T-helper 2 cell treated with Interferon-gamma antibody and Interleukin-4, amounts not matched to agents 100 ng/mL and 5 ng/mL, for 36 hours (primary cell): ENCODE measurements around the gene PLB1. TPM values are rescaled to one million over a fixed set of nuclear protein-coding genes. Genes with fewer than 3 reads are reported as not detected.

Experiments
- intact Hi-C: fragments of 100-400 bp; cut with micrococcal nuclease; formaldehyde crosslinking; loops from one replicate; pipeline ENCODE4 v1.15.1; 2023
- total RNA-seq: library from RNA; stranded (reverse); gene quantifications from 2 replicates; pipeline ENCODE4 v1.2.3, GENCODE V29; 2022

The PLB1 gene
- total RNA-seq, 1 donor from 2014 or later = 2.0 TPM

DNA sequence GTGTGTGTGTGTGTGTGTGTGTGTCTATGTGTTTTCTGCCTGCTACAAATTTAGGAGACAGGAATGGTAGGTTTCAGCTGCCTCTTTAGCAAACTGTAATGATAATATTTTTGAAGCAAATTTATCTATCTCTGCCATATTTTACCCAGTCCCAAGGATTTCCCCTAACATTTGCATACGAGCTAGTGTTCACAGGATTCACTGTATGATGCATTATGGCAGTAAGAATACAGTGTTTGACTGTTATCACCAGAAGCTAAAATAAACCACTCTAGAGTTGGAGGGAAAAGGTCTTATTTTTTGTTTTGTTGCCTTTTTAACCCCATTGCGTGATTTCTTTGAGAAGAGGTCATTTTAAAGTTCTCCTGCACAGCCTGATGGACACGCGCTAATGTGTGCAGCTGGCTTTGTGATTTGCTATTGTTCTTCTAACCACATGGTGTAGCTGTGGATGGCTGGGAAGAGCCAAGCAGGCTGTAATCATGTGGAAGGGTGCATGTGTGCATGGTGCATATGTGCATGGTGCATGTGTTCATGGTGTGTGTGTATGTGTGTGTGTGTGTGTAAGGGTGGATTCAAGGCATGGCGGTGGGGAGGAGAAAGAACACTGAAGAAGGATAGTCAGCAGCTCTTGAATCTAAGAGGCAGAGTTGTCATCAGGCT, 62.4 kb downstream of the PLB1 start:
- intact Hi-C loops = no loop called here

GRCh38 chr2:28558918-28559317, 63.1 kb downstream of the PLB1 start:
- intact Hi-C loops = no loop called here

GRCh38 chr2:28563869-28564268, 68.0 kb downstream of the PLB1 start:
- intact Hi-C loops = no loop called here

GRCh38 chr2:28564346-28564745, 68.5 kb downstream of the PLB1 start:
- intact Hi-C loops = no loop called here

DNA sequence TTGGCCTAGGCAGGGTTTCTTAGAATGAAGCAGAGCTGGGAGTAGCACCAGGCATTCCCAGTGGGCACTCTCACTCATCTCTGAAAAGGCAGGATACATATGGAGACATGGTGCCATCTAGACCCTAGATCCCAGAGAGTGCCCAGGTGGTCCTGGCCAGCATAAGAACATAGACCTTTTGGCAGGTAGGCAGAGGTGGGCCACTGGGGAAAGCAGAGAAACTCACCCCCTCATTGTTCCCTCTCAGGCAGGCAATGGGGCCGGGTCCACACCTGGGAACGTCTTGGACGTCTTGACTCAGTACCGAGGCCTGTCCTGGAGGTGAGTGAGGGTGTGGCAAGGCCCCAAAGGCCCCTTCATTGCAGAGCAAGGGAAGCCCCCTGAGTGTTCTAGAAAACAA, 69.2 kb downstream of the PLB1 start:
- intact Hi-C loops = loop anchor here (5.0 kb wide), 1 partner anchor 247 kb away; the partner anchor contains the start of gene SPDYA

- intact Hi-C loops = loop anchor here (1.0 to 5.0 kb wide), 3 partner anchors 28 to 305 kb away; partner anchors contain the start of genes SPDYA and TRMT61B
Measured at GRCh38 chr2:28565720-28566295, 69.9 kb downstream of the PLB1 start.

DNA sequence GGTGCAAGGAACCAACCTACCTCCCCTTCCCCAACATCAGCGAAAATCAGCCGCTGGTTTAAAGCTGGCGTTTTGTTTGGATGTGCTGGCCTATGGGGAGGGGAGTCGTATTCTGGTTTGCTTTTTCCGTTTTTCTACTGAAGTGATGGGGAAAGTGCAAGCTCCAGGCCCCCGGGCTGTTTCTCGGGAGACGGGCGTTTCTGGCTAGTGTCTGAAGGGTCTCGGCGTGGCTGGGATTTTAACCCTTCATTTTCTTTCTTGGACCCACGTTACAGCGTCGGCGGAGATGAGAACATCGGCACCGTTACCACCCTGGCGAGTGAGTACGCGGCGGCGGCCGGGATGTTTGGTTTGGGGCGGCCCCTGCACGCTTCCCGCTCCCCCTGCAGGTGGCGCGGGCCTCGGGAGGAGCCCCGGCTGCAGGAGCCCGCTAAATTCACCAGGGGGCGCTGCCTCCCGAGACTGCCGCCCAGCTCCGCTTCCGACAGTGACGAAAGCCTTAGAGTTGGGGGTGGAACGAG, 70.7 kb downstream of the PLB1 start:
- intact Hi-C loops = loop anchor here (1.0 to 5.0 kb wide), 4 partner anchors 28 to 304 kb away; partner anchors contain the start of genes SPDYA and TRMT61B

DNA sequence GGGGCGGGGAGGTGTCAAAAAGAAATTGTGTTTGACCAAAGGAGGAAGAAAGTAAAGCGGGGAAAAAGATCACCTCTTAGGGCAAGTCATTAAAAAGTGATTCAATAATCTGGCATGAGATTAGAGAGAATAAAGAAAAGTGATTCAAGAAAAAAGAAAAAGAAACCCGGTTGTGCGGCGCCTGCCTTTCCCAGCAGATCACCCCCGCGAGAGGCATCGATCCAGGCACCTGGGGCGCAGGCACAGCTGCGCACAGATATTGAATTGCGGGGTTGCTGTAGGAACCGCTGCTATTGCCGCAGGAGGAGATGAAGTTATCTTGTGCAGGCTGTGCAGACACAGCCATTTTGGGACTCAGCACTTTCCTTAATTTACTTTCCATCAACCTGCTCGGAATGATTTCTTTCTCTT, 71.2 kb downstream of the PLB1 start:
- intact Hi-C loops = loop anchor here (1.0 to 5.0 kb wide), 3 partner anchors 186 to 304 kb away; partner anchors contain the start of genes SPDYA and TRMT61B

- intact Hi-C loops = loop anchor here (5.0 kb wide), 1 partner anchor 244 kb away; the partner anchor contains the start of gene SPDYA
Measured at GRCh38 chr2:28568036-28568435, 72.2 kb downstream of the PLB1 start.

GRCh38 chr2:28568533-28568932, 72.7 kb downstream of the PLB1 start:
- intact Hi-C loops = loop anchor here (5.0 kb wide), 1 partner anchor 244 kb away; the partner anchor contains the start of gene SPDYA

DNA sequence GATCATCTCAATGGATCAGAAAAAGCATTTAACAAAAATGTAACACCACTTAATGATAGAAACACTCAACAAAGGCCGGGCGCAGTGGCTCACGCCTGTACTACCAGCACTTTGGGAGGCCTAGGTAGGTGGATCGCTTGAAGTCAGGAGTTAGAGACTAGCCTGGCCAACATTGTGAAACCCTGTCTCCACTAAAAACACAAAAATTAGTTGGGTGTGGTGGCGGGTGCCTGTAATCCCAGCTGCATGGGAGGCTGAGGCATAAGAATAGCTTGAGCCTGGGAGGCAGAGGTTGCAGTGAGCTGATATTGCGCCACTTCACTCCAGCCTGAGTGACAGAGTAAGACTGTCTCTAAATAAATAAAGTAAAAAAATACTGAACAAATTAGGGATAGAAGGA, 74.6 kb downstream of the PLB1 start:
- intact Hi-C loops = no loop called here

DNA sequence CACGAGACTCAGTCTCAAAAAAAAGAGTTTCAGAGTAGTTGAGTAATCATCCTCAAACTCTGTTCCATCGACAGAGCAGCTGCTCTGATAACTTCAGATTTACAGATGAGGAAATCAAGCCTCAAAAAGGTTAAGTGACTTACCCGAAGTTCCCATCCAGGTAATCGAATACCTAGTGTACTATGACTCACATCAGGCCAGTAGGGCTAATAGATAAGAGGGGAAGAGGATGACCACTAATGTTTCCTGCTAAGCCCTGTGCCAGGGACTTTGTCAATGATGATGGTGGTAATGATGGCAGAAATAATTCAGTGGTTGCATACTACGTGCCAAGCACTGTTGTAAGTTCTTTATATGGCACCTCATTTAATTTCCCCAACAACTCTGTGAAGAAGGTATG, 80.9 kb downstream of the PLB1 start:
- intact Hi-C loops = no loop called here

DNA sequence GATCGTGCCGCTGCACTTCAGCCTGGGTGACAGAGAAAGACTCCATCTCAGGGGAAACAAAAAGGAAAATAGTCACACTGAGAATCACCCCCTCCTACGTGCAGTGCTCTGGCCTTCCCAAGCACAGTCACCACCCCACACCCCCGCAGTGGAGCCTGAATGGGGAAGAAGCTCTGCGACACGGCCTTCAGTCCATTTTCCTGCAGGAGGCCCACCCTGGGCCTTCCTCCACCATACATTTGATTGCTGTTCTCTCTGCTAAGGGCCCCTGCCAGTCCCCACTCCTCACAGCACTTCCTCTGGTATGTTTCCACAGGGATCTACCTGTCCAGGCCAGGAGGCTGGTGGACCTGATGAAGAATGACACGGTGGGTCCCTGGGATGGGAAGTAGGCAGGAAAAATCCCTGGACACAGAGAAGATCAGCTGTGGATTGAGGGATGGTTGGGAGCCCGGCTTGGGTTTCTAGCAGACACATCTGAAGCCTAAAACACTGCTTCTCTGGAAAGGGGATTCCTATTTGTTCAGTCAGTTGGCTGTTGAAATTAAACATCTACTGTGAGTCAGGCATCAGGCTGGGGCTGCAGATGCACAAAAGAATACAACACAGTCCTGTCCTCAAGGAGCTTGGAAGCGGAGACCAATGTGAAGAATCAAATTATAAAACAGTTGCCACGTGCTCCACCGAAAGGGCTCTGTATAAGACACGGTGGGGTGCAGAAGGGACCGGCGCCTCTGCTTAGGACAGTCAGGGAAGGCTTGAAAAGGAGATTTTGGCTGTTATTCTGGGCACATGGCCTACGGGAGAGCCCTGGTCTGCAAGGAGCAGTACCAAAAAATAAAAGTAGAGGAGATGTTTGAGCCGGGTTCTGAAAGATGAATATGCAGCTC, 82.2 kb downstream of the PLB1 start:
- intact Hi-C loops = no loop called here

GRCh38 chr2:28578774-28579173, 82.9 kb downstream of the PLB1 start:
- intact Hi-C loops = no loop called here

DNA sequence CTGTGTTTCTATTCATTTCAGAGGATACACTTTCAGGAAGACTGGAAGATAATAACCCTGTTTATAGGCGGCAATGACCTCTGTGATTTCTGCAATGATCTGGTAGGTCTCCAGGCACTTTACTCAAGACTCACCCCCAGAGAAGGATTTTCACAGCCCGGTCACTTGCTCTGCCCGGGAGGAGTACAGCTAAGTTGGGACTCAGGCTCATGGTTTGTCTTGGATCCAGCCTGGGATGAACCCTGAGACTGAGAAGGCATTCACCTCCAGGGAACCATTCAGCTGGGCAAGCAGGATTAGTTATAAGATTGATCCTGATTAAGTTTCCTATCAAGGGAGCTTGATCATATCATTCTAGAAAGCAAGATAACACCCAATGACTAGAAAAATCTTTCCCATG, 83.7 kb downstream of the PLB1 start:
- intact Hi-C loops = no loop called here

DNA sequence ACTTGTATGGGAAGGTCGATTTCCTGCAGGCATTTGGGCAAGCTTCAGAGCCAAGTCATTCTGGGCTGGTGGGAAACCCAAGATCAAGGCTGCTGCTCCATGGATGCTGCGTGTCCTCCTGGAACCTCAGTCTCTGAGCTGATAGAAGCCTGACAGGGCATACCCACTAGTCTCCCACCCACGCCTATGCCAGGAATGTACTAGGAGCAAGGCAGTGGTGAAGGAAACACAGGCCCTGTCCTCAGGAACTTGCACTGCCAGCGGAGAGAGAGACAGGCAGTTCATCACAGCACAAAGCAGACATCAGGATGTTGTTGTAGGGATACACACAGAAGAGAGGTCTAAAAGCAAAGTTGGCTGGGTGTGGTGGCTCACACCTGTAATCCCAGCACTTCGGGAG, 84.2 kb downstream of the PLB1 start:
- intact Hi-C loops = no loop called here

DNA sequence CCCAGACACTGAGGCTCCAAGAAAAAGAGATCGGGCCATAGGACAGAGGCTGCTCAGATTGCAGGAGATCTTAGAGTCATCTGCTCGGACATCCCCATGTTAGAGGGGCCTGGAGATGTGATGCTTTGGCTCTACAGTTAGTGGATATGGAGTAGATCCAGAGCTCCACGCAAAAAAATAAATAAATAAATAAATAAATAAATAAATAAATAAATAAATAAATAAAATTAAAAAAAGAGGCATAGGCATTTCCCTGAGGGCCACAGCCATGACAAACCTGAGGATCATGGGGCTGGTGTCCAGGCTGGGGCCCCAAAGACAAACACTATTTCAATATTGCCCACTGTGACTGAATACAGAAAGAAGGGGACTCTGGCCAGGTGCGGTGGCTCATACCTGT, 85.5 kb downstream of the PLB1 start:
- intact Hi-C loops = no loop called here

GRCh38 chr2:28582152-28582551, 86.3 kb downstream of the PLB1 start:
- intact Hi-C loops = no loop called here

- intact Hi-C loops = no loop called here
Measured at GRCh38 chr2:28582595-28582994, 86.7 kb downstream of the PLB1 start.

- intact Hi-C loops = no loop called here
Measured at GRCh38 chr2:28583899-28584553, 88.2 kb downstream of the PLB1 start.

GRCh38 chr2:28586867-28587266, 91.0 kb downstream of the PLB1 start:
- intact Hi-C loops = no loop called here
